HepG2 (cell line): ENCODE results near the gene SAP25. TPM values are rescaled to one million over a fixed set of nuclear protein-coding genes. Genes with fewer than 3 reads are reported as not detected.
A peak's percentile ranks its signal among the peaks of the same experiment; 100 is the strongest.

Experiments used
- AGO1 ChIP-seq: fragments of 200-400 bp; formaldehyde crosslinking; IDR thresholded peaks from 2 replicates; pipeline ENCODE4 v1.6.1; 2017; ENCODE audit warnings: mild to moderate bottlenecking, low read depth, low read length, moderate library complexity; ENCODE audit not compliant: poor library complexity, severe bottlenecking
- AGO2 ChIP-seq: fragments of 200-400 bp; formaldehyde crosslinking; optimal IDR thresholded peaks from 2 replicates; pipeline ENCODE3; 2017; ENCODE audit warnings: mild to moderate bottlenecking, low read depth, low read length, moderate library complexity
- CHD2 ChIP-seq: IDR thresholded peaks from 2 replicates; pipeline ENCODE4 v1.6.1; 2011; ENCODE audit warnings: low read depth, low read length, improper control_type of control experiment
- FIP1L1 ChIP-seq: fragments of 200-400 bp; formaldehyde crosslinking; IDR thresholded peaks from 2 replicates; pipeline ENCODE4 v1.6.1; 2018; ENCODE audit warnings: low read depth, mild to moderate bottlenecking, low read length, moderate library complexity, borderline replicate concordance; ENCODE audit not compliant: insufficient read depth
- FOXK1 ChIP-seq: sonication (generic); formaldehyde crosslinking; IDR thresholded peaks from 2 replicates; pipeline ENCODE4 v1.4.0; 2020; ENCODE audit warnings: low read depth, missing genetic modification reagents, borderline replicate concordance
- NFIC ChIP-seq: IDR thresholded peaks from 2 replicates; pipeline ENCODE4 v1.6.1; 2012; ENCODE audit warnings: mild to moderate bottlenecking, low read length, inconsistent platforms
- POLR2G ChIP-seq: fragments of 200-400 bp; formaldehyde crosslinking; IDR thresholded peaks from 2 replicates; pipeline ENCODE4 v1.6.1; 2018; ENCODE audit warnings: mild to moderate bottlenecking, low read depth, low read length, moderate library complexity
- RAD21 ChIP-seq: fragments of 450-650 bp; formaldehyde crosslinking; IDR thresholded peaks from 2 replicates; pipeline ENCODE4 v1.5.0; 2020; ENCODE audit warnings: mild to moderate bottlenecking
- SALL2 ChIP-seq: sonication (generic); formaldehyde crosslinking; IDR thresholded peaks from 2 replicates; pipeline ENCODE4 v1.8.1; 2023; ENCODE audit warnings: mild to moderate bottlenecking, missing genetic modification reagents, inconsistent platforms
- TAF15 ChIP-seq: fragments of 200-400 bp; formaldehyde crosslinking; IDR thresholded peaks from one replicate; pipeline ENCODE4 v1.6.1; 2018; ENCODE audit warnings: mild to moderate bottlenecking, low read depth, low read length; ENCODE audit not compliant: poor library complexity, severe bottlenecking
- ZBTB38 ChIP-seq: sonication (generic); formaldehyde crosslinking; IDR thresholded peaks from 2 replicates; pipeline ENCODE4 v1.5.1; 2020; ENCODE audit warnings: mild to moderate bottlenecking, missing genetic modification reagents
- ZNF230 ChIP-seq: sonication (generic); formaldehyde crosslinking; IDR thresholded peaks from 2 replicates; pipeline ENCODE4 v1.4.0; 2020; ENCODE audit warnings: mild to moderate bottlenecking, missing genetic modification reagents
- ZNF441 ChIP-seq: sonication (generic); formaldehyde crosslinking; IDR thresholded peaks from 2 replicates; pipeline ENCODE4 v1.7.0; 2021; ENCODE audit warnings: missing genetic modification reagents, borderline replicate concordance
- ZNF468 ChIP-seq: sonication (generic); formaldehyde crosslinking; IDR thresholded peaks from 2 replicates; pipeline ENCODE4 v1.8.0; 2022; ENCODE audit warnings: mild to moderate bottlenecking, moderate library complexity, missing genetic modification reagents
- ZNF563 ChIP-seq: sonication (generic); formaldehyde crosslinking; IDR thresholded peaks from 2 replicates; pipeline ENCODE4 v1.8.0; 2022; ENCODE audit warnings: mild to moderate bottlenecking, moderate library complexity, missing genetic modification reagents
- ZNF607 ChIP-seq: sonication (generic); formaldehyde crosslinking; IDR thresholded peaks from 2 replicates; pipeline ENCODE4 v1.5.1; 2020; ENCODE audit warnings: missing genetic modification reagents, mild to moderate bottlenecking, borderline replicate concordance
- ZNF615 ChIP-seq: sonication (generic); formaldehyde crosslinking; IDR thresholded peaks from 2 replicates; pipeline ENCODE4 v1.5.0; 2020; ENCODE audit warnings: mild to moderate bottlenecking, missing genetic modification reagents, borderline replicate concordance
- ZNF749 ChIP-seq: sonication (generic); formaldehyde crosslinking; IDR thresholded peaks from 2 replicates; pipeline ENCODE4 v1.8.0; 2022; ENCODE audit warnings: mild to moderate bottlenecking, missing genetic modification reagents, moderate library complexity, borderline replicate concordance
- ZSCAN25 ChIP-seq: sonication (generic); formaldehyde crosslinking; IDR thresholded peaks from 2 replicates; pipeline ENCODE4 v1.8.0; 2022; ENCODE audit warnings: mild to moderate bottlenecking, missing genetic modification reagents
- polyA plus RNA-seq, 8 experiments: library from polyadenylated mRNA; depleted of rRNA in 3 of 8; stranded (reverse) in 7 of 8; unstranded in 1 of 8; fragments of >200 nt; fragmentation: Illumina TruSeq in 4 of 8; extraction: Trizol in 4 of 8; gene quantifications; 2 replicates each; pipeline versions ENCODE4 v1.2.1 to v1.2.3, GENCODE V29; 2011 to 2016; ENCODE audit warnings: low read depth in 4 of 8, missing spikeins in 1 of 8, mixed read lengths in 1 of 8; ENCODE audit not compliant: insufficient read depth in 1 of 8
- total RNA-seq, 5 experiments: library from RNA; depleted of rRNA; stranded (reverse); fragments of >200 nt; fragmentation: Illumina TruSeq; extraction: Trizol; gene quantifications; 2 replicates each; pipeline ENCODE4 v1.2.3, GENCODE V29; 2016; ENCODE audit warnings: low read depth in 1 of 5
- TF ChIP-seq, protein P1 (sequence below): sonication (generic); formaldehyde crosslinking; IDR thresholded peaks from 2 replicates; pipeline ENCODE4 v1.8.0; 2022; ENCODE audit warnings: mild to moderate bottlenecking, missing genetic modification reagents
- TF ChIP-seq, protein P2 (sequence below): sonication (generic); formaldehyde crosslinking; IDR thresholded peaks from 2 replicates; pipeline ENCODE4 v1.4.0; 2020; ENCODE audit warnings: missing genetic modification reagents, borderline replicate concordance
- TF ChIP-seq, protein P3 (sequence below): sonication (generic); formaldehyde crosslinking; IDR thresholded peaks from 2 replicates; pipeline ENCODE4 v1.5.0; 2020; ENCODE audit warnings: missing genetic modification reagents

Gene SAP25
- total and polyA plus RNA-seq, 2 of the 13 experiments (the other 11 are each of a cell fraction or from before 2014, with no cell fraction given): 0.15 to 0.20 TPM

DNA sequence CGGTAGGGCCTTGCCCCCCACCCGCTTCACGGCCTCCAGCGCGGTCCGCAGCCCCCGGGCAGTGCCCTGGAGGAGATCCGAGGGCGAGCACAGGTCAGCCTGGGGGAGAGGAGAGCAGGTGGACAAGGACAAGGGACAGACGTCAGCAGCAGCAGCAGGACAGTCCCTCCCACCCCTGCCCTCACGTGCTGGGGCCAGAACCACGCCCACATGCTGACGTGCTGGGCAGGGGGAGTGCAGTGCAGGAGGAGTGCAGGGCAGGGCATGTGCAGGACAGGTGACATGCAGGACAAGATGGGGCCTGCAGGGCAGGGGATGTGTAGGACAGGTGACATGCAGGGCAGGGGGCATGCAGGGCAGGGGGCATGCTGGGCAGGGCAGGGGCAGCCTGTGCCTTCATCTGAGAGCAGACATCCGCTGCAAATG is 1.5 kb upstream of the SAP25 start (continued):
- TF ChIP-seq AGO1 (peak; percentile 79), FIP1L1 (peak; percentile 54; the same call in 1 of the 2 replicates), FOXK1 (CRISPR knock-in tag) (no peak), ZNF615 (no peak), ZNF607 (CRISPR knock-in tag) (no peak), SALL2 (no peak), ZNF468 (CRISPR knock-in tag) (no peak), ZSCAN25 (0 out of 2 replicates have a peak, but pooled peaks have one; percentile 18), CHD2 (no peak), ZNF563 (no peak), NFIC (no peak), AGO2 (peak; percentile 90), ZBTB38 (CRISPR knock-in tag) (no peak), POLR2G (0 out of 2 replicates have a peak, but pooled peaks have one; percentile 5), ZNF441 (CRISPR knock-in tag) (no peak), ZNF230 (CRISPR knock-in tag) (no peak), TAF15 (no peak), RAD21 (CRISPR knock-in tag) (peak; percentile 3; the same call in 1 of the 2 replicates), ZNF749 (CRISPR knock-in tag) (no peak)
- TF ChIP-seq, protein P1, sequence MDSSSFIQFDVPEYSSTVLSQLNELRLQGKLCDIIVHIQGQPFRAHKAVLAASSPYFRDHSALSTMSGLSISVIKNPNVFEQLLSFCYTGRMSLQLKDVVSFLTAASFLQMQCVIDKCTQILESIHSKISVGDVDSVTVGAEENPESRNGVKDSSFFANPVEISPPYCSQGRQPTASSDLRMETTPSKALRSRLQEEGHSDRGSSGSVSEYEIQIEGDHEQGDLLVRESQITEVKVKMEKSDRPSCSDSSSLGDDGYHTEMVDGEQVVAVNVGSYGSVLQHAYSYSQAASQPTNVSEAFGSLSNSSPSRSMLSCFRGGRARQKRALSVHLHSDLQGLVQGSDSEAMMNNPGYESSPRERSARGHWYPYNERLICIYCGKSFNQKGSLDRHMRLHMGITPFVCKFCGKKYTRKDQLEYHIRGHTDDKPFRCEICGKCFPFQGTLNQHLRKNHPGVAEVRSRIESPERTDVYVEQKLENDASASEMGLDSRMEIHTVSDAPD (CRISPR knock-in tag): no peak
- TF ChIP-seq, protein P2, sequence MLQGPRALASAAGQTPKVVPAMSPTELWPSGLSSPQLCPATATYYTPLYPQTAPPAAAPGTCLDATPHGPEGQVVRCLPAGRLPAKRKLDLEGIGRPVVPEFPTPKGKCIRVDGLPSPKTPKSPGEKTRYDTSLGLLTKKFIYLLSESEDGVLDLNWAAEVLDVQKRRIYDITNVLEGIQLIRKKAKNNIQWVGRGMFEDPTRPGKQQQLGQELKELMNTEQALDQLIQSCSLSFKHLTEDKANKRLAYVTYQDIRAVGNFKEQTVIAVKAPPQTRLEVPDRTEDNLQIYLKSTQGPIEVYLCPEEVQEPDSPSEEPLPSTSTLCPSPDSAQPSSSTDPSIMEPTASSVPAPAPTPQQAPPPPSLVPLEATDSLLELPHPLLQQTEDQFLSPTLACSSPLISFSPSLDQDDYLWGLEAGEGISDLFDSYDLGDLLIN (CRISPR knock-in tag): no peak
- TF ChIP-seq, protein P3, sequence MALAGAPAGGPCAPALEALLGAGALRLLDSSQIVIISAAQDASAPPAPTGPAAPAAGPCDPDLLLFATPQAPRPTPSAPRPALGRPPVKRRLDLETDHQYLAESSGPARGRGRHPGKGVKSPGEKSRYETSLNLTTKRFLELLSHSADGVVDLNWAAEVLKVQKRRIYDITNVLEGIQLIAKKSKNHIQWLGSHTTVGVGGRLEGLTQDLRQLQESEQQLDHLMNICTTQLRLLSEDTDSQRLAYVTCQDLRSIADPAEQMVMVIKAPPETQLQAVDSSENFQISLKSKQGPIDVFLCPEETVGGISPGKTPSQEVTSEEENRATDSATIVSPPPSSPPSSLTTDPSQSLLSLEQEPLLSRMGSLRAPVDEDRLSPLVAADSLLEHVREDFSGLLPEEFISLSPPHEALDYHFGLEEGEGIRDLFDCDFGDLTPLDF (CRISPR knock-in tag): no peak
